PC-3 (cell line): ENCODE results near the gene IFT122.
"Not testable (repeated sequence)": the region's sequence is repeated elsewhere in the genome, so short reads cannot be mapped to it uniquely, and the experiment has no call there.

Experiments
- EZH2 ChIP-seq: fragments of 300-600 bp; sonication (generic); IDR thresholded peaks from one replicate; pipeline ENCODE4 v1.6.1; 2017; ENCODE audit warnings: antibody characterized with exemption, mild to moderate bottlenecking, low read length; ENCODE audit not compliant: unreplicated experiment
- TF ChIP-seq, protein P1 (sequence below): fragments of 300-600 bp; sonication (generic); conservative IDR thresholded peaks from 2 replicates; pipeline ENCODE4 v1.5.1; 2017; ENCODE audit warnings: antibody characterized with exemption, low read depth, mild to moderate bottlenecking, low read length

DNA sequence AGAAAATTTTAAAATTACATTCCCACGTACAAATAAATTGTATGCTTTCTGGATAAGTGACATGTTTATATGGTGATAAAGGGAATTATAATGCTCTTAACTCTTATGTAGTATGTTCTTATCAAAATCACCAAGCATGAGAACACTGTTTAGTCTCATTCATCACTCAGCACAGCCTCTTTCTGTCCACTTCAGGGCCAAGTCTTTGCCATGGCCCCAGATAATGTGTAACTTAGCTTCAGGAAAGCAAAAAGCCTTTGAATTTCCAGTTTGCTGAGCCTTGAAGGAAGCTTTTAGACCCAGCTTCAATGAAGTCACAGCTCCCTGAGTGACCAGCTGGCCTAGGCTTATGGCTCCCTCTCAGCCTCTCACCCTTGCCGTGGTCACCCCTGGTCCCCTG is 57.9 kb downstream of the IFT122 start:
- TF ChIP-seq, protein P1, sequence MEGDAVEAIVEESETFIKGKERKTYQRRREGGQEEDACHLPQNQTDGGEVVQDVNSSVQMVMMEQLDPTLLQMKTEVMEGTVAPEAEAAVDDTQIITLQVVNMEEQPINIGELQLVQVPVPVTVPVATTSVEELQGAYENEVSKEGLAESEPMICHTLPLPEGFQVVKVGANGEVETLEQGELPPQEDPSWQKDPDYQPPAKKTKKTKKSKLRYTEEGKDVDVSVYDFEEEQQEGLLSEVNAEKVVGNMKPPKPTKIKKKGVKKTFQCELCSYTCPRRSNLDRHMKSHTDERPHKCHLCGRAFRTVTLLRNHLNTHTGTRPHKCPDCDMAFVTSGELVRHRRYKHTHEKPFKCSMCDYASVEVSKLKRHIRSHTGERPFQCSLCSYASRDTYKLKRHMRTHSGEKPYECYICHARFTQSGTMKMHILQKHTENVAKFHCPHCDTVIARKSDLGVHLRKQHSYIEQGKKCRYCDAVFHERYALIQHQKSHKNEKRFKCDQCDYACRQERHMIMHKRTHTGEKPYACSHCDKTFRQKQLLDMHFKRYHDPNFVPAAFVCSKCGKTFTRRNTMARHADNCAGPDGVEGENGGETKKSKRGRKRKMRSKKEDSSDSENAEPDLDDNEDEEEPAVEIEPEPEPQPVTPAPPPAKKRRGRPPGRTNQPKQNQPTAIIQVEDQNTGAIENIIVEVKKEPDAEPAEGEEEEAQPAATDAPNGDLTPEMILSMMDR, result not testable (repeated sequence)
- TF ChIP-seq EZH2, result not testable (repeated sequence)
